ENCODE measurements around the gene MEGF9.
"Not testable (repeated sequence)": the region's sequence is repeated elsewhere in the genome, so short reads cannot be mapped to it uniquely, and the experiment has no call there.

The MEGF9 gene

GRCh38 chr9:120654272-120654671 is 60.0 kb downstream of the MEGF9 start:
- no peak for DNase-seq

GRCh38 chr9:120653762-120654161 is 60.5 kb downstream of the MEGF9 start:
- no peak for DNase-seq

DNA sequence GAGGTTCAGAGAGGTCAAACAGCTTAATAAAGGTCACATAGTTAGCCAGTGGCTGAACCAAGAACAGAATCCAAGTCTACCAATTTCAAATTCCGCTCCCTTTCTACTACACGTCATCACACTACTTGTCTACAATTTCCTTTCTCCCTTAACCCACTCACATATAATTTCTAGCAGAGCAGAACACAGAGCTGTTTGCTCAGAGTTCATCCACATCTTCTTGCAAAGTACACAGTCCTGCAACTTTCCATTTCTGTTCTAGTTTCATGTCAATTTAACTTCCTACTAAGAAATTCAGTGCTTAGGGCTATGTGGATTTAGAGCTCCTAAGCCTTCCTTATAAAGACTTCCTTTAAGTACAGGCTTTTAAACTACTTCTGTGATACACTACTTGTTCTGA is 61.3 kb downstream of the MEGF9 start:
- DNase-seq = no peak

DNA sequence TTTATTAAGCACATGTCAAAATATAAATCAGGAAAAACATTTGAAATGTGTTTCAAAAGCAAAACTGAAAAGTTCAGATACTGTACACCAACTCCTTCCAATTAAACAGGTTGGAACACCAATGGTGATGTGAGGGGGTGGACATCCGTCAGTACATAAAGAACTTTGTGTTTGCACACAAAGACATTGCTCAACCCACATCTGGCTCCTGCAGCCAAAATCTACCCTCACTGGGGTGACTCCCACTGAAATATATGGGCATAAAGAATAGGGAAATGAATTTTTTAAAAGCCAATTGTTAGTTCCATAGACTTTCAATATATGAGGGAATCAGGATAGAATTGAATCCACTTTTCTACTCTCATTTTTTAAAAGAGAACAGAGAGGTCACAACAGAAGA is 63.9 kb downstream of the MEGF9 start:
- DNase-seq = no peak

DNA sequence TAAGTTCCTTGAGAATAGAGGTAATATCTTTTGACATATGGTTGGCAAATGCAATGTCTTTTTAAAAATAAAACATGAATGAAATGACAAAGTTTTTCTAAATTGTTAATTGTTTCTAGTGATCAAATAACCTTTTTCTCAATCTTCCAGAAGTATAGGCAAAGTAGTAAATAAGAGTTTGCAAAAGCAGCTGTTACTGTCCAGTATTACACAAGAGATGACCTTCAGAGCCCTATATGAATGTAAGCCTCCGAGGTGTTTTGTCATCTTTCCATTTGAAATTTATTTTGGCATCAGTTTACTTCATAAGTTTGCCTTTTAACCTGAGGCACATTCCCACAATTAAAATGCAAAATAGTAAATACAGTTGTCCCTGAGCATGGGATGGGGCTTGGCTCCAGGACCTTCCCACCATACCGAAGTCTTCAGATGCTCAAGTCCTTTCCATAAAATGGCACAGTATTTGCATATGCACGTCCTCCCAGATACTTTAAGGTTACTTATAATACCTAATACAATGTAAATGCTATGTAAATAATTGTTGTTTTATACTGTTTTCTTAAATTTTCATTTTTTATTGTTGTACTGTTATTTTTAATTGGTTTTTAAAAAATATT is 65.6 kb downstream of the MEGF9 start:
- DNase-seq = no peak

DNA sequence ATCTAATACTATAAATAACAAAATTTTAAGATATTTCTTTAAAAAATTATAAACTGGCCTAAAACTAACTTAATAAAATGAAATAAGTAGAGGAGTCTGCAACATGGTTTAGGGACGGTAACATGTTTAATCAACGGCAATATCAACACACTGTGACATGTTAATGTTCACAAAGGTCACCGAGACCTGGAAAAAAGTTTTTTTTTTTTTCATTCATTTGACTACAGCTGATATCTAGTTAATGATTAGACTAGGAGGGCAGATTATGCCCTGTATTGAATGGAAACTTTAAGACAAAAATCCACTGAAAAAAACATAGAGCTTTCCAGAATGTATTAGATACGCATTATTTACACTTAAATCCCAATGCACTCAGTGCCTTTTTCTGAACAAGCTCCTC is 67.3 kb downstream of the MEGF9 start:
- DNase-seq = no peak

DNA sequence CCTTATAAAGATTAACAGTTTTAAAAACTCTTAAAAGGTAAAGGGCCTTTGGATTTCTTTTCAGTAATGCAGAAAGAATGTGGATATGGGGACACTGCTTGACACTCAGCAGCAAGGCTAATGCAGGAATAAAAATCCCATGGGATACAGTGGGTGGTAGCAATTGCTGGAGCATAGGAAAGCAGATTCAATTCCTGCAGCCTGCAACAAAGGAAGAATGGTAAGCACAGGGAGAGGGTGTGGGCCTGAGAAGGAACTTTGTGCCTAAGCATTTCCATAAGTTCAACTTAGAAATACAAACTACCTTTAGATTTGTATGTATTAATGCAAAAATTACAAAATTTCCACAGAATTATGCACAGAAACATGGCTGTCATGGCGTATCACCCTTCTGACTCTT is 68.5 kb downstream of the MEGF9 start:
- DNase-seq = no peak

DNA sequence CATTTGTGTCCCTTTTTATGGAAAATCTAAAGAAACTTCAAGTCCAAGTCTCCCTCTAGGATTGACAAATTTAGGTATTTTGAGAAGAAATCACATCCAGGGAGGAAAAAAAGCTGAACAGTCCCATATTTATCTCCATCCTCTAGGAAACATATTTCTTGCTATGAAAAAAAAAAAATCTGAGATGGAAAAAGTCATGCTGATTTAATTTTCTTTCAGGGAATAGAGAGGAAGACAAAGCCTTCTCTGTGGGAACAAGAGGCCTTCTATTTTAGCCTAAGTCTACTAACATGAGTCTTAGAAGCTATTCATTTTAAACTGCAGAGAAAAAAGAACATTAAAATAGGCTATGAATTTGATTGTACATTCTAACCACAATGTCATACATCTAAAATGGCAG is 71.2 kb downstream of the MEGF9 start:
- DNase-seq = no peak

DNA sequence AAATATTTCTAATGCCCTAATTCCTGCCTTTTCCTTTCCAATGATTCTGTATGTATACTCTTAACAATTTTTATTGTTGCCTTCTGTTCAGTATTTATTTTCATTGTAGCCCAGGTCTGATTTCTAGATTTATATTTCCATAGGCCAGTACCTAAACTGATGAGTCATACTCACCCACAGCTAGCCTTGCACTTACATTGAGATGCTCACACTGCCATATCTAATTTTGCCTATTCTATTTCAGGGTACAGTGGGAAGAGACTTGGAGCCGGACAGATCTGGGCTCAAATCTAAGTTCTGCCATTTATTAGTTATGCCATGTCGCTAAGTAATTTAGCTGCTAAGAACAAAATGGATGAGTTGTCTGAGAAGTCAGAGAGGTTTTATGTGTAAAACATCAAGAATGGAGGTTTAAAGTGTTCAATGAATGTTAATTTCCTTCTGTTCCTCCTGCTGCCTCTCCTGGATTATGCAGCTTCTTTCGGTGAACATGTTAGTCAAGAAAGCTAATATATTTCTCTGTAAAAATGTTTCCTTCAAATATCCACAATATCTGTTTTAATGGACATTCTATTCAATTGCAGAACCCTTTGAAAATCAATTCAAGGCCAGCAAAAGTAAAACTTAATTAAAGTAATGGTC is 72.0 kb downstream of the MEGF9 start:
- no peak for DNase-seq

- DNase-seq = not testable (repeated sequence)
Measured at GRCh38 chr9:120640874-120641273, 73.4 kb downstream of the MEGF9 start.

- DNase-seq = no peak
Measured at GRCh38 chr9:120640380-120640779, 73.9 kb downstream of the MEGF9 start.

- no peak for DNase-seq
Measured at GRCh38 chr9:120637919-120638318, 76.4 kb downstream of the MEGF9 start.

DNA sequence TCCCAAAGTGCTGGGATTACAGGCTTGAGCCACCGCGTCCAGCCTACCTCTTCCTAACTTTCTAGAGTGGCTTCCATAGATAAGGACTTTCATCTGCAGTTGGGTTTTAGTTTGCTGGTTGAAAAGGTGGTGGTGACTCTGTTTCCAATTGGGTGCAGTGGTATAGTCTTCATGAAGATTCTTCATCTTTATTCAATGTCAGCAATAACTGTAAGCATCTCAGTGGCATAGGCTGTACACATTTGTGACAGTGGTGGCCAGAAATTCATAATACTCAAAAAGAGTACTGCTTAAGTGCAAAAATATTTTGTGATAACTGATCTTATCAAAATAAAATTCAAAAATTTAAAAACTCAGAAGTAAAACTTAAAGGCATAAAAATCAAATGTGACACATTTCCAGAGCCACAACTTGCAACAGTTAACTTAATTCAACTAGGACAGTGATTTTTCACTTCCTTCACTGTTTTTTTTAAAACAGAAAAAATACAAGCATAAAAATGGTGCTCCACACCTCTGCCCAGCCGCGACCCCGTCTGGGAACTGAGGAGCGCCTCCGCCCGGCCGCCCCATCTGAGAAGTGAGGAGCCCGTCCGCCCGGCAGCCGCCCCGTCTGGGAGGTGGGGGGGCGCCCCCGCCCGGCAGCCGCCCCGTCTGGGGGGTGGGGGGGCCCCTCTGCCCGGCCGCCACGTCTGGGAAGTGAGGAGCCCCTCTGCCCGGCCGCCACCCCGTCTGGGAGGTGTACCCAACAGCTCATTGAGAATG is 77.9 kb downstream of the MEGF9 start:
- DNase-seq = no peak

DNA sequence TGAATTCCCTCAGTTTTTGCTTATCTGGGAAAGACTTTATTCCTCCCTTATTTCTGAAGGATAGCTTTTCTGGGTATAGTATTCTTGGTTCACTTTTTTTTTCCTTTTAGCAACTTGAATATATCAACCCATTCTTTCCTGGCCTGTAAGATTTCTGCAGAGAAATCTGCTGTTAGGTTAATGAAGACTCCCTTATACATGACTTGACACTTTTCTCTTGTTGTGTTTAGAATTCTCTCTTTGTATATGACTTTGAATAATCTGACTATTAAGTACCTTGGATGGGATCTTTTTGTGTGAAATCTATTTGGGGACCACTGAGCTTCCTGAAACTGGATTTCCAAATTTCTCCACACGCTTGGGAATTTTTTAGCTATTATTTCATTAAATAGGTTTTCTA is 79.3 kb downstream of the MEGF9 start:
- DNase-seq = no peak

GRCh38 chr9:120630333-120630732 is 83.9 kb downstream of the MEGF9 start:
- DNase-seq = no peak

GRCh38 chr9:120628925-120629497 is 85.3 kb downstream of the MEGF9 start:
- DNase-seq = not testable (repeated sequence)

- no peak for DNase-seq
Measured at GRCh38 chr9:120628207-120628924, 85.9 kb downstream of the MEGF9 start.

DNA sequence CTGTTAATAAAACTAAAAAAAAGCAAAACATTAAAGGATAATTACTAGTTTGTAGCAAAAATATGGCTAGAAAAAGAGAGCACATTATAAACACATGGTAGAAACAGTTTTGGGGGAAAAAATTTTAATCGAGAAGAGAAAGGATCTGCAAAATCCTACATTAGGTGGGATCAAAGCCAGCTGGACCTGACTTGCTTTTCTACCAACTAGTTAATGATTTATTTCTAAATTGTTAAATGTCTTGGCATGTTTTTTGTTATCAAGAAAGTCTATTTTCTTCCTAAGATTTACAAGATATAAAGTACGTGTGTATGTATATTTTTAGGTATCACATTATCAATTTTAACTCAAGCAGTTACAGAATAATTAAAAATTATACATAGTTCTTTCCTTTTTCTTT is 87.2 kb downstream of the MEGF9 start:
- DNase-seq = no peak

DNA sequence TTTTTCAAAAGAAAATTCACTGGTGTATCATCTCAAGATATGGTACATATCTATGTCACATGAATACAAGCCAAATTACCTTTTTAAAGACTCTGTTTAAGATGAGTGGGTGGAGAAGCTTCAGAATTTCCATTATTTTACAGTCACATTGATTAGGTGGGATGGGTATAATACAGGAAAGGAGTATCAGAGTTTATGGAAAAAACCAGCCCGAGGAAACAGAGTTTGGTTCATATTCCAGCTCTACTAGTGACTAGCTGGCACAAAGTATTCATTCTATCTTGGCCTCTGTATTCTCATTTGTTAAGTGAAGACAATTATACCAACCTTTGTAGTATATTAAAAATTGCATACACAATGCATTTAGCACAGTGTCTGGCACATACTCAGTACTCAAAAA is 87.8 kb downstream of the MEGF9 start:
- DNase-seq = no peak

DNA sequence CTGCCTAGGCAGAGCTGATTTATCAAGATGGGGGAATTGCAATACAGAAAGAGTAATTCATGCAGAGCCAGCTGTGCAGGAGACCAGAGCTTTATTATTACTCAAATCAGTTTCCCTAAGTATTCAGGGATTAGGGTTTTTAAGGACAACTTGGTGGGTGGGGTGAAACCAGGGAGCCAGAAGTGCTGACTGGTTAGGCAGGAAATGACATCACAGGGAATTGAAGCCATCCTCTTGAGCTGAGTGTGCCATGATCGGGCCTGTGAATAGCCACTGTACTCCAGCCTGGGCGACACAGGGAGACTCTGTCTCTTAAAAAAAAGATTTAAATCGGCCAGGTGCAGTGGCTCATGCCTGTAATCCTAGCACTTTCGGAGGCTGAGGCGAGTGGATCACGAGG is 89.0 kb downstream of the MEGF9 start:
- DNase-seq = no peak

DNA sequence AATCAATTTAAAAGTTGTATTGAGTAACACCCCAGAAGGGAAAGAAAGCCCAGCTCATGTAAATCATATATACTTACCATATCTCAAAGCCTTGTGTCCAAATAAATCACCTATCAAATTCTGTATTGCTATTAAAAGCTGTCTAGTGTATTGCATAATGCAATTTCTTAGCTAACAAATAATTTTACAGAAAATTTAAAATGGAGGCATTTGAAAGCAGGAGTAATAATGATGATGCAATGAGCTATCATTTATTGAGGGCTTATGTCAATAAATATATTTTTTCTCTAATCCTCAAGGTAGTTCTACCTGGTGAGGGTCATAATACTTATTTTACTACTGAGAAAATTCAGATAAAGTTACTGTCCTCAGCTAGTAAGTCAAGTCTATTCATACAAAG is 91.5 kb downstream of the MEGF9 start:
- no peak for DNase-seq

GRCh38 chr9:120621941-120622340 is 92.3 kb downstream of the MEGF9 start:
- DNase-seq = no peak

Measured in NCI-H2171 treated with DMSO at 0.1 percent for 48 hours (cell line).